ENCODE measurements around the gene CTDP1. TPM values are rescaled to one million over a fixed set of nuclear protein-coding genes. Genes with fewer than 3 reads are reported as not detected.

Gene CTDP1
- total and polyA plus RNA-seq, 4 donors, result 18.8 to 30.5 (median 21.7) TPM

DNA sequence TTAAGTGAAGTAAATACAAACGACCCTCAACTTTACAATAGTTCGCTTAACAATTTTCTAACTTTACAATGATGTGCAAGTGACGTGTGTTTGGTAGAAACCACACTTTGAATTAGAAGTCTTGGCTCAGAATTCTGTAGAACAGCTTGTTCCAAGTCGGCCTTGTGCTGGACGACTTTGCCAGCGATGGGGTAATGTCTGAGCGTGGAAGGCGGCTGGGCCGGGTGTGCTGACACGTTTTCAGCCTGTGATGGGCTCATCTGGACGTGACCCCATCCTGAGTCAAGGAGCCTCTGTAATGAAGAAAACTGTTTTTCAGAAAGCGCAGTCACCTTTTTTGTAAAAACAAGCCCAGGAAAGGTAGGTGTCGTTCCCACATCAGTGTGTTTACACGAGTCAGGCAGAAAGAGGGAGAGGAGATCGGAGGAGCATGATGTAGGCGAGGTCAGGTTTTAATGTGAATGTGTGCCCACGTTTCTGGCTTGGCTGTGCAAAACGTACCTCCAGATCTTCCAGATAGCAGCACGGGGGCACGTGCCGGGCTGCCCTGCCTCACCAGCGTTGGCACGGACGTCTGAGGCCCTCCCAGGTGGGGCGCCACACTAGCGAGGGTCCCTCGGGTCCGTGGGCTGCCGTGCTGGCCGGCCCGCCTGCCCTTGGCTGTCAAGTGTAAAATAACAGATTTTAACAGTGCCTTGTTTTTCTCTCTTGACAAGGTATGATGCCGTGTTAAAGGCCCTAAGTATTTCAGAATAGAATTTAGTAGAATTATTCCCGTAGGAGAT, 54.6 kb downstream of the CTDP1 start:
- Histone ChIP-seq H3K4me1 (ENCODE audit: control insufficient read depth in 5 of 5, insufficient read depth in 5 of 5, low read length in 5 of 5) (peaks cover 0 to 29% (median 4%) of the 10 kb centered on the region in 5 donors), H3K4me3 (no peak overlapping the region), H3K9ac (ENCODE audit: insufficient read depth in 1 of 2, low read length in 2 of 2) (no peak overlapping the region), H3K27me3 (ENCODE audit: control insufficient read depth in 3 of 3, insufficient read depth in 3 of 3, low read length in 2 of 3) (no peaks in the 10 kb centered on the region), H3K36me3 (ENCODE audit: control insufficient read depth in 4 of 4, insufficient read depth in 4 of 4, low read length in 4 of 4) (peaks cover 14 to 70% (median 19%) of the 10 kb centered on the region in 4 donors), H3K9me3 (ENCODE audit: control insufficient read depth in 4 of 4, insufficient read depth in 3 of 4, low read length in 3 of 4) (peaks cover 0 to 78% (median under 1%) of the 10 kb centered on the region in 4 donors), H3K27ac (ENCODE audit: low read depth in 1 of 2, low read length in 1 of 2) (no peak overlapping the region)
- ATAC-seq (ENCODE audit: insufficient read depth, low FRiP score) (no peak), DNase-seq (peak; percentile 86 to 96 (median 94))
- WGBS, 2 donors, result 86 to 88% methylated on average over 33 of the region's 33 CpGs
- TF ChIP-seq, protein P1, sequence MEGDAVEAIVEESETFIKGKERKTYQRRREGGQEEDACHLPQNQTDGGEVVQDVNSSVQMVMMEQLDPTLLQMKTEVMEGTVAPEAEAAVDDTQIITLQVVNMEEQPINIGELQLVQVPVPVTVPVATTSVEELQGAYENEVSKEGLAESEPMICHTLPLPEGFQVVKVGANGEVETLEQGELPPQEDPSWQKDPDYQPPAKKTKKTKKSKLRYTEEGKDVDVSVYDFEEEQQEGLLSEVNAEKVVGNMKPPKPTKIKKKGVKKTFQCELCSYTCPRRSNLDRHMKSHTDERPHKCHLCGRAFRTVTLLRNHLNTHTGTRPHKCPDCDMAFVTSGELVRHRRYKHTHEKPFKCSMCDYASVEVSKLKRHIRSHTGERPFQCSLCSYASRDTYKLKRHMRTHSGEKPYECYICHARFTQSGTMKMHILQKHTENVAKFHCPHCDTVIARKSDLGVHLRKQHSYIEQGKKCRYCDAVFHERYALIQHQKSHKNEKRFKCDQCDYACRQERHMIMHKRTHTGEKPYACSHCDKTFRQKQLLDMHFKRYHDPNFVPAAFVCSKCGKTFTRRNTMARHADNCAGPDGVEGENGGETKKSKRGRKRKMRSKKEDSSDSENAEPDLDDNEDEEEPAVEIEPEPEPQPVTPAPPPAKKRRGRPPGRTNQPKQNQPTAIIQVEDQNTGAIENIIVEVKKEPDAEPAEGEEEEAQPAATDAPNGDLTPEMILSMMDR (IDR thresholded peaks at IDR 0.05; ENCODE audit: control extremely low read depth, extremely low read depth), result no peak

DNA sequence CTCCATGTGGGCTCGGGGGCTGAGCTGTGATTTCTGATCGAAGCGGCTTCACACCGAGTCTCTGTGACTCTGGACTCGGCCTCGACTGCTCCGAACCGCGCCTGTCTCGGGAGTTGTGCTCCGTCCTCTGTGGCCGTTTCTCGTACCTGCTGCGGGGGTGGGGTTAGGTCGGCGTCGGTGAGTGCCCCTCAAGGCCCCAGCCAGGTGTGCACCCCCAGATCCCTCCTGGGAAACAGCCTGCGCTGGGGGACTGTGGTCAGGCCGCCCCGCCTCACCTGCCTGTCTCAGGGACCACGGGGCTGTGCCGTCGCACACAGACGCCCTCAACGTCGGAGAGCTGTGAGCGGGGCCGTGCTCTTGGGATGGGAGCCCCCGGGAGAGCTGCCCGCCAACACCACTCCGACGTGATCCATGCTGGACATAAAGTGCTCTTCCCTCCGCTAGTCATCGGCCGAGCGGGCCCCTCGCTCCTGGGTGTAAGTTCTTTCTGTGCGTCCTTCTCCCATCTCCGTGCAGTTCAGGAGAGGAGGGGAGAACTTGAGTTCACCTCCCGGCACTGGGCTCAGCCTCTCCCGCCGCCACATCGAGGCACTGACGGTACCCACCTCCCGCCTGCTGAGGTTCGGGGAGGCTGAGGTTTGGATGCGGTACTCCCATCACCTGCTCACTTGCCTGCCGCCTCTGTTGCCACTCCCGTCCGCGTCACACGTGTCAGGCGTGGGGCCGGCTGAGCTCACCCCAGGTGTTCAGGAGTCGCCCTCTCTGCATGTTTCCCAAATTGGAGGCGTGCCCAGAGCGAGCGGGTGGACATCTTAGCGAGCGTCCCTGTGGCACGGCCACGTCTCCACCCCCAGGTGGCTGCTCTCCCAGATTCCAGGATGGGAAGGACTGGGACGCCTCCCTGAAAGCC, 55.7 kb downstream of the CTDP1 start:
- no peak for ATAC-seq (ENCODE audit: insufficient read depth, low FRiP score)
- no peak for DNase-seq
- WGBS, 2 donors, result 96 to 98% methylated on average over 63 of the region's 63 CpGs
- H3K9me3 ChIP-seq (ENCODE audit: control insufficient read depth in 4 of 4, insufficient read depth in 3 of 4, low read length in 3 of 4), result peaks cover 0 to 71% (median under 1%) of the 10 kb centered on the region in 4 donors
- H3K9ac ChIP-seq (ENCODE audit: insufficient read depth in 1 of 2, low read length in 2 of 2), result no peak overlapping the region
- no peaks in the 10 kb centered on the region for H3K27me3 ChIP-seq (ENCODE audit: control insufficient read depth in 3 of 3, insufficient read depth in 3 of 3, low read length in 2 of 3)
- peaks cover 0 to 29% (median 4%) of the 10 kb centered on the region in 5 donors for H3K4me1 ChIP-seq (ENCODE audit: control insufficient read depth in 5 of 5, insufficient read depth in 5 of 5, low read length in 5 of 5)
- no peak overlapping the region for H3K27ac ChIP-seq (ENCODE audit: low read depth in 1 of 2, low read length in 1 of 2)
- H3K4me3 ChIP-seq, result no peak overlapping the region
- H3K36me3 ChIP-seq (ENCODE audit: control insufficient read depth in 4 of 4, insufficient read depth in 4 of 4, low read length in 4 of 4), result peaks cover 14 to 64% (median 17%) of the 10 kb centered on the region in 4 donors
- TF ChIP-seq, protein P1 (IDR thresholded peaks at IDR 0.05; ENCODE audit: control extremely low read depth, extremely low read depth), result no peak

DNA sequence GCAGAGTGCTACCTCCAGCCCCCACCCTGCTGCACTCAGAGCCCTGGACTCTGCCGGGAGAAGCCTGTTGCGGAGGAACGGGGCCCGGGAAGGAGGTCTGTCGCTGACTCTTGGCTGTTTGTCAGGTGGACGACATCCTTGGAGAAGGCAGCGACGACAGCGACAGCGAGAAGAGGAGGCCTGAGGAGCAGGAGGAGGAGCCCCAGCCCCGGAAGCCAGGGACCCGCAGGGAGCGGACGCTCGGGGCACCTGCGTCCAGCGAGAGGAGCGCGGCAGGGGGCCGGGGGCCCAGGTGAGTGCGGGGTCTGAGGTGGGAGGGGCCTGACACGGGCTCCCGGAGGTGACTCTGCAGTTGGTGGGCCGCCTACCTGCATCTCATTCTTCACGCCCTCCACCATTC, 56.6 kb downstream of the CTDP1 start:
- DNase-seq, result no peak
- Histone ChIP-seq H3K9me3 (ENCODE audit: control insufficient read depth in 4 of 4, insufficient read depth in 3 of 4, low read length in 3 of 4) (peaks cover 0 to 65% (median under 1%) of the 10 kb centered on the region in 4 donors), H3K36me3 (ENCODE audit: control insufficient read depth in 4 of 4, insufficient read depth in 4 of 4, low read length in 4 of 4) (peaks cover 10 to 60% (median 20%) of the 10 kb centered on the region in 4 donors), H3K27me3 (ENCODE audit: control insufficient read depth in 3 of 3, insufficient read depth in 3 of 3, low read length in 2 of 3) (no peaks in the 10 kb centered on the region), H3K27ac (ENCODE audit: low read depth in 1 of 2, low read length in 1 of 2) (no peak overlapping the region), H3K4me1 (ENCODE audit: control insufficient read depth in 5 of 5, insufficient read depth in 5 of 5, low read length in 5 of 5) (peaks cover 0 to 29% (median 4%) of the 10 kb centered on the region in 5 donors), H3K9ac (ENCODE audit: insufficient read depth in 1 of 2, low read length in 2 of 2) (no peak overlapping the region), H3K4me3 (no peak overlapping the region)
- ATAC-seq (ENCODE audit: insufficient read depth, low FRiP score), result no peak
- TF ChIP-seq, protein P1 (IDR thresholded peaks at IDR 0.05; ENCODE audit: control extremely low read depth, extremely low read depth), result no peak
- 97% methylated on average over 24 to 25 of the region's 25 CpGs for WGBS, 2 donors

Data from lung (tissue), 12 donors.